Stimulated activated CD4-positive, alpha-beta T cell treated with anti-CD3 and anti-CD28 coated beads, Interleukin-15, amount 100 ng/mL, for 24 hours (primary cell): ENCODE measurements around the gene COBL.

Source experiments
- DNase-seq: peaks from one replicate; pipeline ENCODE4 v3.0.0-alpha.2; 2020

The COBL gene

GRCh38 chr7:51327287-51327717, 10.7 kb upstream of the COBL start:
- DNase-seq: no peak

GRCh38 chr7:51326656-51327286, 10.2 kb upstream of the COBL start:
- no peak for DNase-seq

- DNase-seq: no peak
Measured at GRCh38 chr7:51325908-51326307, 9.3 kb upstream of the COBL start.

GRCh38 chr7:51325261-51325676, 8.7 kb upstream of the COBL start:
- DNase-seq: no peak

- DNase-seq: no peak
Measured at GRCh38 chr7:51324206-51324898, 7.7 kb upstream of the COBL start.

- no peak for DNase-seq
Measured at GRCh38 chr7:51321961-51322515, 5.4 kb upstream of the COBL start.

GRCh38 chr7:51318886-51319579, 2.4 kb upstream of the COBL start:
- no peak for DNase-seq

- DNase-seq: no peak
Measured at GRCh38 chr7:51318001-51318400, 1.4 kb upstream of the COBL start.

- DNase-seq: no peak
Measured at GRCh38 chr7:51317582-51317910, 937 bp upstream of the COBL start.

- DNase-seq: peak; percentile 31
Measured at GRCh38 chr7:51316262-51316665, 345 bp downstream of the COBL start.

GRCh38 chr7:51315393-51316261, 982 bp downstream of the COBL start:
- DNase-seq: peak; percentile 9

GRCh38 chr7:51314726-51315125, 1.9 kb downstream of the COBL start:
- DNase-seq: no peak

GRCh38 chr7:51313738-51314425, 2.7 kb downstream of the COBL start:
- no peak for DNase-seq

- DNase-seq: no peak
Measured at GRCh38 chr7:51312951-51313737, 3.5 kb downstream of the COBL start.

GRCh38 chr7:51311166-51311565, 5.4 kb downstream of the COBL start:
- DNase-seq: no peak

- DNase-seq: no peak
Measured at GRCh38 chr7:51310131-51310583, 6.5 kb downstream of the COBL start.

GRCh38 chr7:51309361-51310130, 7.1 kb downstream of the COBL start:
- no peak for DNase-seq

GRCh38 chr7:51308696-51309095, 7.9 kb downstream of the COBL start:
- DNase-seq: no peak

- no peak for DNase-seq
Measured at GRCh38 chr7:51308265-51308664, 8.3 kb downstream of the COBL start.

GRCh38 chr7:51307651-51308210, 8.9 kb downstream of the COBL start:
- DNase-seq: no peak
